Measurements from ENCODE around the gene SLC38A1. TPM values are rescaled to one million over a fixed set of nuclear protein-coding genes. Genes with fewer than 3 reads are reported as not detected.

Gene SLC38A1
- total RNA-seq, 1 experiment from 2014 or later: 155 TPM

- TF ChIP-seq MAX (IDR thresholded peaks at IDR 0.05): no peak
- TF ChIP-seq, protein P1, sequence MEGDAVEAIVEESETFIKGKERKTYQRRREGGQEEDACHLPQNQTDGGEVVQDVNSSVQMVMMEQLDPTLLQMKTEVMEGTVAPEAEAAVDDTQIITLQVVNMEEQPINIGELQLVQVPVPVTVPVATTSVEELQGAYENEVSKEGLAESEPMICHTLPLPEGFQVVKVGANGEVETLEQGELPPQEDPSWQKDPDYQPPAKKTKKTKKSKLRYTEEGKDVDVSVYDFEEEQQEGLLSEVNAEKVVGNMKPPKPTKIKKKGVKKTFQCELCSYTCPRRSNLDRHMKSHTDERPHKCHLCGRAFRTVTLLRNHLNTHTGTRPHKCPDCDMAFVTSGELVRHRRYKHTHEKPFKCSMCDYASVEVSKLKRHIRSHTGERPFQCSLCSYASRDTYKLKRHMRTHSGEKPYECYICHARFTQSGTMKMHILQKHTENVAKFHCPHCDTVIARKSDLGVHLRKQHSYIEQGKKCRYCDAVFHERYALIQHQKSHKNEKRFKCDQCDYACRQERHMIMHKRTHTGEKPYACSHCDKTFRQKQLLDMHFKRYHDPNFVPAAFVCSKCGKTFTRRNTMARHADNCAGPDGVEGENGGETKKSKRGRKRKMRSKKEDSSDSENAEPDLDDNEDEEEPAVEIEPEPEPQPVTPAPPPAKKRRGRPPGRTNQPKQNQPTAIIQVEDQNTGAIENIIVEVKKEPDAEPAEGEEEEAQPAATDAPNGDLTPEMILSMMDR (IDR thresholded peaks at IDR 0.05 in 2 of 3, conservative IDR thresholded peaks at IDR 0.05 in 1 of 3; ENCODE audit: borderline replicate concordance in 1 of 3, insufficient read depth in 1 of 3, low read depth in 2 of 3, low read length in 2 of 3): no peak
- no peak for TF ChIP-seq ZFX (IDR thresholded peaks at IDR 0.05)
- no peak for TF ChIP-seq ZBTB33 (IDR thresholded peaks at IDR 0.05; ENCODE audit: extremely low read depth, insufficient replicate concordance, low read length)
- no peak for TF ChIP-seq ELF1 (IDR thresholded peaks at IDR 0.05; ENCODE audit: borderline replicate concordance, low read depth)
- TF ChIP-seq POLR2A (IDR thresholded peaks at IDR 0.05; ENCODE audit: borderline replicate concordance, extremely low read depth, insufficient read depth, insufficient read length): no peak
- no peak for TF ChIP-seq CBX3 (IDR thresholded peaks at IDR 0.05; ENCODE audit: low read depth)
- no peak for TF ChIP-seq JUND (IDR thresholded peaks at IDR 0.05)
These were observed 63.5 kb downstream of the SLC38A1 start (continued) for GRCh38 chr12:46205294-46205693.

GRCh38 chr12:46201284-46201789, 67.5 kb downstream of the SLC38A1 start:
- Histone ChIP-seq H3K4me1 (ENCODE audit: control insufficient read depth in 1 of 2, insufficient read depth in 2 of 2, low read length in 2 of 2) (no peaks in the 10 kb centered on the region), H3K9ac (ENCODE audit: low read length) (no peak overlapping the region), H2AFZ (ENCODE audit: low read depth, low read length, poor library complexity, severe bottlenecking) (no peak overlapping the region), H3K79me2 (ENCODE audit: insufficient read depth, low read length) (no peaks in the 10 kb centered on the region; the same call in 1 of the 2 replicates), H3K27me3 (ENCODE audit: insufficient read depth, low read length) (no peaks in the 10 kb centered on the region), H3K4me2 (ENCODE audit: low read length) (no peak overlapping the region), H3K4me3 (replicated peaks in 1 of 2; ENCODE audit: low read depth in 1 of 2, low read length in 2 of 2) (no peak overlapping the region), H3K9me2 (ENCODE audit: insufficient read depth) (no peaks in the 10 kb centered on the region), H3K9me3 (ENCODE audit: control insufficient read depth in 1 of 2, insufficient read depth in 1 of 2, low read depth in 1 of 2, low read length in 2 of 2) (no peaks in the 10 kb centered on the region; a peak in 1 of 4 replicates), H3K36me3 (ENCODE audit: control insufficient read depth in 1 of 2, insufficient read depth in 2 of 2, low read length in 2 of 2) (peaks cover 62 to 67% of the 10 kb centered on the region in 2 experiments), H4K20me1 (ENCODE audit: insufficient read depth) (no peaks in the 10 kb centered on the region), H3K27ac (ENCODE audit: low read depth, low read length) (no peak overlapping the region)
- no TSS peak for BruUV-seq (replicated peaks)
- TF ChIP-seq CBX3 (IDR thresholded peaks at IDR 0.05; ENCODE audit: low read depth) (no peak), EGR1 (IDR thresholded peaks at IDR 0.05; ENCODE audit: low read depth) (no peak), RAD21 (IDR thresholded peaks at IDR 0.05; ENCODE audit: low read depth) (no peak), ATF3 (IDR thresholded peaks at IDR 0.05) (no peak), MAX (IDR thresholded peaks at IDR 0.05) (no peak)
- ChIA-PET CTCF (no interaction called here), RAD21 (ENCODE audit: low non-redundant PET in 1 of 2, low total read pairs in 2 of 2, uncharacterized antibody in 2 of 2, unreplicated experiment in 2 of 2) (no interaction called here), POLR2A (no interaction called here)
- no peak for ATAC-seq
- intact Hi-C loops (cut with micrococcal nuclease): no loop called here
- no peak for DNase-seq (ENCODE audit: low read depth, low spot score)

All from HCT116 (cell line).